ENCODE results near the gene ING2. TPM values are rescaled to one million over a fixed set of nuclear protein-coding genes. Genes with fewer than 3 reads are reported as not detected.

ING2 gene
- total and polyA plus RNA-seq, 10 of the 15 experiments (the other 5 are each of a cell fraction or from before 2014, with no cell fraction given): 3.3 to 16.1 (median 10.9) TPM

GRCh38 chr4:183507925-183508696, 3.3 kb downstream of the ING2 start:
- CTCF ChIA-PET: interaction anchor here (0.7 to 1.4 kb wide), 3 partner anchors 33 to 1677 kb away, joined by 3 read pairs; no protein-coding TSS in a partner anchor
- Histone ChIP-seq H3K79me2 (ENCODE audit: control insufficient read depth, insufficient read depth, low read length) (peaks cover 25% of the 10 kb centered on the region), H3K9ac (ENCODE audit: control insufficient read depth, insufficient read depth, low read length) (no peak overlapping the region), H3K4me2 (ENCODE audit: control insufficient read depth, insufficient read depth) (no peak overlapping the region), H3K27me3 (replicated peaks in 1 of 2; ENCODE audit: control insufficient read depth in 2 of 2, insufficient read depth in 2 of 2, low read length in 1 of 2) (no peaks in the 10 kb centered on the region), H3K4me3 (no peak overlapping the region), H4K20me1 (ENCODE audit: control insufficient read depth, insufficient read depth) (no peaks in the 10 kb centered on the region), H3K36me3 (ENCODE audit: control insufficient read depth in 2 of 2, insufficient read depth in 2 of 2, low read length in 1 of 2) (peaks cover 0 to 4% of the 10 kb centered on the region in 2 experiments; a peak in 2 of 4 replicates), H3K27ac (ENCODE audit: control insufficient read depth, insufficient read depth) (no peak overlapping the region), H2AFZ (ENCODE audit: control insufficient read depth, low read depth, low read length) (no peak overlapping the region), H3K9me3 (replicated peaks; ENCODE audit: control insufficient read depth, insufficient read depth, low read length) (no peaks in the 10 kb centered on the region), H3K4me1 (ENCODE audit: control insufficient read depth, insufficient read depth, low read length) (peaks cover under 1% of the 10 kb centered on the region; the same call in 1 of the 2 replicates)
- DNase-seq (ENCODE audit: low read depth, low spot score): no peak
- no TSS peak for BruUV-seq (replicated peaks)
- RAD21 ChIA-PET (ENCODE audit: unreplicated experiment): no interaction called here
- SMC1A ChIA-PET (ENCODE audit: uncharacterized antibody, unreplicated experiment): interaction anchor here (1.0 to 1.3 kb wide), 2 partner anchors 9 to 171 kb away, joined by 3 to 5 read pairs; no protein-coding TSS in a partner anchor
- no peak for ATAC-seq
- intact Hi-C loops (cut with micrococcal nuclease; ENCODE audit: unreplicated experiment): loop anchor here (10.0 kb wide), 2 partner anchors 207 to 223 kb away; no protein-coding TSS in a partner anchor
- 96% methylated on average over 6 of the region's 6 CpGs for WGBS (ENCODE audit: insufficient coverage, insufficient replicate concordance, low lambda C conversion rate, missing lambda C conversion rate)
- no peak for FAIRE-seq
- POLR2A ChIA-PET: interaction anchor here (0.8 kb wide), 1 partner anchor 31 kb away, joined by 5 read pairs; no protein-coding TSS in a partner anchor
- in situ Hi-C loops (cut with MboI): no loop called here
- TF ChIP-seq HDAC6 (IDR thresholded peaks at IDR 0.05; ENCODE audit: unreplicated experiment) (no peak), EP300 (IDR thresholded peaks at IDR 0.05; ENCODE audit: borderline replicate concordance in 1 of 2, control insufficient read depth in 1 of 2, low read depth in 2 of 2, low read length in 2 of 2) (no peak), POLR2AphosphoS5 (IDR thresholded peaks at IDR 0.05; ENCODE audit: low read length) (no peak), CBX5 (IDR thresholded peaks at IDR 0.05; ENCODE audit: low read depth) (no peak), DPF2 (IDR thresholded peaks at IDR 0.05) (no peak), BCLAF1 (IDR thresholded peaks at IDR 0.05) (no peak), JUNB (IDR thresholded peaks at IDR 0.05) (no peak), POLR2AphosphoS2 (IDR thresholded peaks at IDR 0.05; ENCODE audit: low read depth, low read length) (no peak), EED (IDR thresholded peaks at IDR 0.05; ENCODE audit: low read depth) (no peak), SIX5 (IDR thresholded peaks at IDR 0.05; ENCODE audit: low read depth, low read length, severe bottlenecking) (no peak), ZBED1 (IDR thresholded peaks at IDR 0.05; ENCODE audit: borderline replicate concordance) (no peak), MEF2A (IDR thresholded peaks at IDR 0.05; ENCODE audit: insufficient read depth, low read depth, low read length) (no peak), ATF7 (IDR thresholded peaks at IDR 0.05; ENCODE audit: low read depth) (no peak)
- TF ChIP-seq, protein P1, sequence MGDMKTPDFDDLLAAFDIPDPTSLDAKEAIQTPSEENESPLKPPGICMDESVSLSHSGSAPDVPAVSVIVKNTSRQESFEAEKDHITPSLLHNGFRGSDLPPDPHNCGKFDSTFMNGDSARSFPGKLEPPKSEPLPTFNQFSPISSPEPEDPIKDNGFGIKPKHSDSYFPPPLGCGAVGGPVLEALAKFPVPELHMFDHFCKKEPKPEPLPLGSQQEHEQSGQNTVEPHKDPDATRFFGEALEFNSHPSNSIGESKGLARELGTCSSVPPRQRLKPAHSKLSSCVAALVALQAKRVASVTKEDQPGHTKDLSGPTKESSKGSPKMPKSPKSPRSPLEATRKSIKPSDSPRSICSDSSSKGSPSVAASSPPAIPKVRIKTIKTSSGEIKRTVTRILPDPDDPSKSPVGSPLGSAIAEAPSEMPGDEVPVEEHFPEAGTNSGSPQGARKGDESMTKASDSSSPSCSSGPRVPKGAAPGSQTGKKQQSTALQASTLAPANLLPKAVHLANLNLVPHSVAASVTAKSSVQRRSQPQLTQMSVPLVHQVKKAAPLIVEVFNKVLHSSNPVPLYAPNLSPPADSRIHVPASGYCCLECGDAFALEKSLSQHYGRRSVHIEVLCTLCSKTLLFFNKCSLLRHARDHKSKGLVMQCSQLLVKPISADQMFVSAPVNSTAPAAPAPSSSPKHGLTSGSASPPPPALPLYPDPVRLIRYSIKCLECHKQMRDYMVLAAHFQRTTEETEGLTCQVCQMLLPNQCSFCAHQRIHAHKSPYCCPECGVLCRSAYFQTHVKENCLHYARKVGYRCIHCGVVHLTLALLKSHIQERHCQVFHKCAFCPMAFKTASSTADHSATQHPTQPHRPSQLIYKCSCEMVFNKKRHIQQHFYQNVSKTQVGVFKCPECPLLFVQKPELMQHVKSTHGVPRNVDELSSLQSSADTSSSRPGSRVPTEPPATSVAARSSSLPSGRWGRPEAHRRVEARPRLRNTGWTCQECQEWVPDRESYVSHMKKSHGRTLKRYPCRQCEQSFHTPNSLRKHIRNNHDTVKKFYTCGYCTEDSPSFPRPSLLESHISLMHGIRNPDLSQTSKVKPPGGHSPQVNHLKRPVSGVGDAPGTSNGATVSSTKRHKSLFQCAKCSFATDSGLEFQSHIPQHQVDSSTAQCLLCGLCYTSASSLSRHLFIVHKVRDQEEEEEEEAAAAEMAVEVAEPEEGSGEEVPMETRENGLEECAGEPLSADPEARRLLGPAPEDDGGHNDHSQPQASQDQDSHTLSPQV (IDR thresholded peaks at IDR 0.05): no peak
- TF ChIP-seq, protein P2, sequence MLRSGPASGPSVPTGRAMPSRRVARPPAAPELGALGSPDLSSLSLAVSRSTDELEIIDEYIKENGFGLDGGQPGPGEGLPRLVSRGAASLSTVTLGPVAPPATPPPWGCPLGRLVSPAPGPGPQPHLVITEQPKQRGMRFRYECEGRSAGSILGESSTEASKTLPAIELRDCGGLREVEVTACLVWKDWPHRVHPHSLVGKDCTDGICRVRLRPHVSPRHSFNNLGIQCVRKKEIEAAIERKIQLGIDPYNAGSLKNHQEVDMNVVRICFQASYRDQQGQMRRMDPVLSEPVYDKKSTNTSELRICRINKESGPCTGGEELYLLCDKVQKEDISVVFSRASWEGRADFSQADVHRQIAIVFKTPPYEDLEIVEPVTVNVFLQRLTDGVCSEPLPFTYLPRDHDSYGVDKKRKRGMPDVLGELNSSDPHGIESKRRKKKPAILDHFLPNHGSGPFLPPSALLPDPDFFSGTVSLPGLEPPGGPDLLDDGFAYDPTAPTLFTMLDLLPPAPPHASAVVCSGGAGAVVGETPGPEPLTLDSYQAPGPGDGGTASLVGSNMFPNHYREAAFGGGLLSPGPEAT (IDR thresholded peaks at IDR 0.05; ENCODE audit: low read depth): no peak
